ENCODE results near the gene AKR7A2. TPM values are rescaled to one million over a fixed set of nuclear protein-coding genes. Genes with fewer than 3 reads are reported as not detected.

Gene AKR7A2
- polyA plus RNA-seq, 1 experiment, result 47.5 TPM

- DNase-seq (ENCODE audit: low read depth, low spot score), result no peak
- Histone ChIP-seq H3K9me3 (ENCODE audit: control insufficient read depth, insufficient read depth, low read length) (no peaks in the 10 kb centered on the region; the same call in 1 of the 2 replicates), H3K27ac (ENCODE audit: low read depth, low read length) (no peak overlapping the region), H3K27me3 (ENCODE audit: control insufficient read depth, insufficient read depth, low read length) (no peaks in the 10 kb centered on the region), H3K4me3 (ENCODE audit: low read depth, low read length) (no peak overlapping the region)
- ChIA-PET CTCF (interaction anchor here (0.6 kb wide), 1 partner anchor 198 kb away, joined by 4 read pairs; no protein-coding TSS in a partner anchor), POLR2A (interaction anchor here (1.2 kb wide), 1 partner anchor 58 kb away, joined by 6 read pairs; the partner anchor contains the start of genes EMC1 and MRTO4)
- TF ChIP-seq, protein P1, sequence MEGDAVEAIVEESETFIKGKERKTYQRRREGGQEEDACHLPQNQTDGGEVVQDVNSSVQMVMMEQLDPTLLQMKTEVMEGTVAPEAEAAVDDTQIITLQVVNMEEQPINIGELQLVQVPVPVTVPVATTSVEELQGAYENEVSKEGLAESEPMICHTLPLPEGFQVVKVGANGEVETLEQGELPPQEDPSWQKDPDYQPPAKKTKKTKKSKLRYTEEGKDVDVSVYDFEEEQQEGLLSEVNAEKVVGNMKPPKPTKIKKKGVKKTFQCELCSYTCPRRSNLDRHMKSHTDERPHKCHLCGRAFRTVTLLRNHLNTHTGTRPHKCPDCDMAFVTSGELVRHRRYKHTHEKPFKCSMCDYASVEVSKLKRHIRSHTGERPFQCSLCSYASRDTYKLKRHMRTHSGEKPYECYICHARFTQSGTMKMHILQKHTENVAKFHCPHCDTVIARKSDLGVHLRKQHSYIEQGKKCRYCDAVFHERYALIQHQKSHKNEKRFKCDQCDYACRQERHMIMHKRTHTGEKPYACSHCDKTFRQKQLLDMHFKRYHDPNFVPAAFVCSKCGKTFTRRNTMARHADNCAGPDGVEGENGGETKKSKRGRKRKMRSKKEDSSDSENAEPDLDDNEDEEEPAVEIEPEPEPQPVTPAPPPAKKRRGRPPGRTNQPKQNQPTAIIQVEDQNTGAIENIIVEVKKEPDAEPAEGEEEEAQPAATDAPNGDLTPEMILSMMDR (IDR thresholded peaks at IDR 0.05; ENCODE audit: low read depth, low read length), result no peak
Measured at GRCh38 chr1:19310061-19310460, 1.9 kb downstream of the AKR7A2 start.

- no peaks in the 10 kb centered on the region; the same call in 1 of the 2 replicates for H3K9me3 ChIP-seq (ENCODE audit: control insufficient read depth, insufficient read depth, low read length)
- no peaks in the 10 kb centered on the region for H3K27me3 ChIP-seq (ENCODE audit: control insufficient read depth, insufficient read depth, low read length)
- H3K27ac ChIP-seq (ENCODE audit: low read depth, low read length), result peak overlapping the region; percentile 52
- peak overlapping the region; percentile 1; the same call in 1 of the 2 replicates for H3K4me3 ChIP-seq (ENCODE audit: low read depth, low read length)
- ChIA-PET POLR2A (interaction anchor here (1.2 kb wide), 1 partner anchor 58 kb away, joined by 6 read pairs; the partner anchor contains the start of genes EMC1 and MRTO4), CTCF (interaction anchor here (0.6 kb wide), 1 partner anchor 189 kb away, joined by 4 read pairs; no protein-coding TSS in a partner anchor)
- TF ChIP-seq, protein P1 (IDR thresholded peaks at IDR 0.05; ENCODE audit: low read depth, low read length), result no peak
- DNase-seq (ENCODE audit: low read depth, low spot score), result peak; percentile 72
Measured at GRCh38 chr1:19309123-19309813, 2.7 kb downstream of the AKR7A2 start.

GRCh38 chr1:19308509-19308907 is 3.4 kb downstream of the AKR7A2 start:
- no peak overlapping the region for H3K4me3 ChIP-seq (ENCODE audit: low read depth, low read length)
- H3K9me3 ChIP-seq (ENCODE audit: control insufficient read depth, insufficient read depth, low read length), result no peaks in the 10 kb centered on the region; the same call in 1 of the 2 replicates
- DNase-seq (ENCODE audit: low read depth, low spot score), result no peak
- TF ChIP-seq, protein P1 (IDR thresholded peaks at IDR 0.05; ENCODE audit: low read depth, low read length), result no peak
- CTCF ChIA-PET, result no interaction called here
- H3K27me3 ChIP-seq (ENCODE audit: control insufficient read depth, insufficient read depth, low read length), result no peaks in the 10 kb centered on the region
- POLR2A ChIA-PET, result no interaction called here
- peak overlapping the region; percentile 52 for H3K27ac ChIP-seq (ENCODE audit: low read depth, low read length)

DNA sequence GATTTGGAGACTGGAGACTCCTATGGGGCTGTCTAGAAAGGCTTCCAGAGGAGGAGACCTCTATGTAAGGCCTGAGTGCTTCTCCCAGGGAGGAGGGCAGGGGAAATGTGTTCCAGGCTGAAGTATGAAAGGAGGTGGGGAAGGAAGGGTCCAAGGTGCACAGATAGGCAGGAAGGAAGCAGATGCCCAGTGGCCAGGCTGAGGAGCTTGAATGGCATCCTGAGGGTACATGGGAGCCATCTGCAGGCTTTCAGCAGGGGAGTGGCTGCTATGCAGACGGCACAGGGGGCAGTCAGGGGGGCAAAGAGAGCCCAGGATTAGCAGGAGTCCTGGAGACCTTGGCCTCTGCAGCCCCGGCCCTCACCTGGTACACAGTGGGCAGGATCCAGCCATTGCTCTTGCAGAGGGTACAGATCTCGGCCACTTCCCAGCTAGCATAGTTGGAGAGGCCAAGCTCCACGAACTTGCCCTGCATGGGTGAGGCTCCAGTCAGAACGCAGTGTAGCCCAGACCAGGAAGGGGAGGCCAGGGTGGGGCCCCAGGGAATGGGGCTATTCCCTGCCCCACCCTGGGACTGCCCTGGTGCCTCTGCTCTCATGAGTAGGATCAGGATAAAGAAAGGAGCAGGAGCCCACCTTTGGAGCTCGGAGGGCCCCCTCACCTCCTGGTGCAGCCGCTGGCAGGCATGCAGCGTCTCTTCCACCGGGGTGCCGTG is 4.0 kb downstream of the AKR7A2 start:
- ChIA-PET POLR2A (no interaction called here), CTCF (no interaction called here)
- TF ChIP-seq, protein P1 (IDR thresholded peaks at IDR 0.05; ENCODE audit: low read depth, low read length), result no peak
- Histone ChIP-seq H3K27ac (ENCODE audit: low read depth, low read length) (no peak overlapping the region), H3K4me3 (ENCODE audit: low read depth, low read length) (no peak overlapping the region), H3K9me3 (ENCODE audit: control insufficient read depth, insufficient read depth, low read length) (no peaks in the 10 kb centered on the region; the same call in 1 of the 2 replicates), H3K27me3 (ENCODE audit: control insufficient read depth, insufficient read depth, low read length) (no peaks in the 10 kb centered on the region)
- no peak for DNase-seq (ENCODE audit: low read depth, low spot score)

- ChIA-PET CTCF (no interaction called here), POLR2A (no interaction called here)
- TF ChIP-seq, protein P1 (IDR thresholded peaks at IDR 0.05; ENCODE audit: low read depth, low read length), result no peak
- Histone ChIP-seq H3K27me3 (ENCODE audit: control insufficient read depth, insufficient read depth, low read length) (no peaks in the 10 kb centered on the region), H3K9me3 (ENCODE audit: control insufficient read depth, insufficient read depth, low read length) (no peaks in the 10 kb centered on the region; the same call in 1 of the 2 replicates), H3K27ac (ENCODE audit: low read depth, low read length) (no peak overlapping the region), H3K4me3 (ENCODE audit: low read depth, low read length) (no peak overlapping the region)
- no peak for DNase-seq (ENCODE audit: low read depth, low spot score)
Measured at GRCh38 chr1:19306941-19307340, 5.0 kb downstream of the AKR7A2 start.
